Measurements from ENCODE around the gene ACTR1B.

The ACTR1B gene

DNA sequence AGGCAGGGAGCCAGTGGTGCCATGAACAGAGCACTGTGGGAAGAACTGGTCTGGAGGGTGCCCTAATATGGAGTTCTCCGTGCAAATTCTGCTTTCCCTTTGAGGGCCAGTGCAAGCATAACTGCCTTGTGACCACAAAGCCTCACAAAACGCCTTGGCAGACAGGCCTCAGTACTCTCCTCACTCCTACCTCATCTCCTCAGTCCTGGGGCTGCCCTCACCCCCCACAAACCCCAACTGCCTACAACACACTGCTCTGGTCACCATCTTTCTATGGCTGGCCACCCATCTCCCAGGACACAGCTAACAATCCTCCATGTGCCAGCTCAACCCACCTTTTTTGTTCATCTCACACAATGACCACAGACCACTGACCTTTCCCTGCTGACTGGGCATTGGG lies 9.1 kb downstream of the ACTR1B start:
- no peak for ATAC-seq
- TF ChIP-seq ZFP3 (CRISPR knock-in tag; IDR thresholded peaks at IDR 0.05) (no peak), ARNTL (CRISPR knock-in tag; IDR thresholded peaks at IDR 0.05; ENCODE audit: borderline replicate concordance, low read depth) (no peak), TCF4 (CRISPR knock-in tag; IDR thresholded peaks at IDR 0.05; ENCODE audit: borderline replicate concordance) (no peak), PPARA (CRISPR knock-in tag; IDR thresholded peaks at IDR 0.05; ENCODE audit: borderline replicate concordance) (no peak)

DNA sequence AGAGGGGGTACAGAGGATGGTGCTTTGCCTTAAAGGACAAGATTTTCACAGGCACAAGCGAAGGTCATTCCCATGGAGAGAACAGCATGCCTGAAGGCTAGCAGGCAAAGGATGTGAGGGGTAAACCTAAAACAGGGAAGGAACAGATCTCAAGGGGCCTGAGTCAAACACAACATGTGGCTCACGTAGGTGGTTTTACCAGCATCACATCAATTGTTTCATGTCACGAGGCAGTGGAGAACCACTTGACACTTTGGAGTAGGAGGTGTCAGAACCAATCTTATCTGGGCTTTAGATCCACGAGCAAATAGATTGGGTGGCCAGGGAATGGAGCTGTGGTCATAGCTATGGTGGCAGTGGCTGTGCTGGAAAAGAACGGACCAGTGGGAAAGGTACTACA lies 9.5 kb downstream of the ACTR1B start:
- ATAC-seq, result no peak
- TF ChIP-seq ZNF565 (CRISPR knock-in tag; conservative IDR thresholded peaks at IDR 0.05; ENCODE audit: low read depth) (no peak), ESRRG (CRISPR knock-in tag; IDR thresholded peaks at IDR 0.05) (no peak), SNAI2 (CRISPR knock-in tag; IDR thresholded peaks at IDR 0.05) (no peak), RARB (CRISPR knock-in tag; IDR thresholded peaks at IDR 0.05) (no peak), ZNF70 (CRISPR knock-in tag; IDR thresholded peaks at IDR 0.05) (no peak), PPARA (CRISPR knock-in tag; IDR thresholded peaks at IDR 0.05; ENCODE audit: borderline replicate concordance) (no peak)

DNA sequence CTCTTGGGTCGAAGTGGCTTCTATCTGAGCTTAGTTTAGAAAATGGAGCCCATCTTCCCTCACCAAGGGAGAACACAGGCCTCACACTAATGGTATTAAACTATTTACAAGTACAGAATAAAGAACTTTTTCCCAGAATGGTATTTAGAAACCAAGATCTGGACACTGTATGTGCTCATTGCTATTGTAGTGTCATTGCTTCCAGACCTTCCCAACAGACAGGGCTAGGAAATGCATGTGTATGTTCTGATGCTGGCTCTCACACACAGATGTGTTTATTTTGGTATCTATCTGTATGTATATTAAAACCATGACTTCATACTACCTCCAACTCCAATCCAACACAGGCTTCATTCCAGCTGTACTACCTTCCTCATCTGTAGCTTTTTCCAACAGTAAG lies 10.0 kb downstream of the ACTR1B start:
- TF ChIP-seq, protein P1, sequence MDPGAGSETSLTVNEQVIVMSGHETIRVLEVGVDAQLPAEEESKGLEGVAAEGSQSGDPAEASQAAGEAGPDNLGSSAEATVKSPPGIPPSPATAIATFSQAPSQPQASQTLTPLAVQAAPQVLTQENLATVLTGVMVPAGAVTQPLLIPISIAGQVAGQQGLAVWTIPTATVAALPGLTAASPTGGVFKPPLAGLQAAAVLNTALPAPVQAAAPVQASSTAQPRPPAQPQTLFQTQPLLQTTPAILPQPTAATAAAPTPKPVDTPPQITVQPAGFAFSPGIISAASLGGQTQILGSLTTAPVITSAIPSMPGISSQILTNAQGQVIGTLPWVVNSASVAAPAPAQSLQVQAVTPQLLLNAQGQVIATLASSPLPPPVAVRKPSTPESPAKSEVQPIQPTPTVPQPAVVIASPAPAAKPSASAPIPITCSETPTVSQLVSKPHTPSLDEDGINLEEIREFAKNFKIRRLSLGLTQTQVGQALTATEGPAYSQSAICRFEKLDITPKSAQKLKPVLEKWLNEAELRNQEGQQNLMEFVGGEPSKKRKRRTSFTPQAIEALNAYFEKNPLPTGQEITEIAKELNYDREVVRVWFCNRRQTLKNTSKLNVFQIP (CRISPR knock-in tag; IDR thresholded peaks at IDR 0.05; ENCODE audit: borderline replicate concordance, low read depth), result no peak

DNA sequence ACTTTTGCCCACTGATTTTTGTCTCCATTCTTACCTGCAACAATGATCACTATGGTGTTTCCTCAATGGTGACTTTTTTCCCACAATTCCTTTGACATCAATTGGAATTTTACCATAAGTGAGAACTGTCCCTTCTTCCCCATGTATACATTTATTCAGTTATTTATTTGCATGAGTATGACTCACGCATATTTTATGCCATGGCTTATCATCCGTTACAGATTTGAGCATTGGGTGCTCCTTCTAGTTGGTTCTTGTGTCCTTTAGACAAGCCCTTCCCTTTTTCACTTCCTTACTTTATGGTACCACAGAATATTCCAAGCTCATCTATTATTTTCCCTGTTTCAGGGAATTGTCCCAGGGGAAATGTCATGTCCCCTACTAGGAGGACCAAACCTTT lies 10.4 kb downstream of the ACTR1B start:
- TF ChIP-seq TOX (CRISPR knock-in tag; IDR thresholded peaks at IDR 0.05; ENCODE audit: borderline replicate concordance) (no peak), SNAI2 (CRISPR knock-in tag; IDR thresholded peaks at IDR 0.05) (no peak), BACH2 (CRISPR knock-in tag; IDR thresholded peaks at IDR 0.05; ENCODE audit: borderline replicate concordance) (no peak), ZNF70 (CRISPR knock-in tag; IDR thresholded peaks at IDR 0.05) (no peak), PPARA (CRISPR knock-in tag; IDR thresholded peaks at IDR 0.05; ENCODE audit: borderline replicate concordance) (no peak), ZFP3 (CRISPR knock-in tag; IDR thresholded peaks at IDR 0.05) (no peak), ZFP30 (CRISPR knock-in tag; IDR thresholded peaks at IDR 0.05) (no peak), ZC3H10 (CRISPR knock-in tag; IDR thresholded peaks at IDR 0.05) (no peak), ZNF565 (CRISPR knock-in tag; conservative IDR thresholded peaks at IDR 0.05; ENCODE audit: low read depth) (no peak), ARNTL (CRISPR knock-in tag; IDR thresholded peaks at IDR 0.05; ENCODE audit: borderline replicate concordance, low read depth) (no peak)
- TF ChIP-seq, protein P2, sequence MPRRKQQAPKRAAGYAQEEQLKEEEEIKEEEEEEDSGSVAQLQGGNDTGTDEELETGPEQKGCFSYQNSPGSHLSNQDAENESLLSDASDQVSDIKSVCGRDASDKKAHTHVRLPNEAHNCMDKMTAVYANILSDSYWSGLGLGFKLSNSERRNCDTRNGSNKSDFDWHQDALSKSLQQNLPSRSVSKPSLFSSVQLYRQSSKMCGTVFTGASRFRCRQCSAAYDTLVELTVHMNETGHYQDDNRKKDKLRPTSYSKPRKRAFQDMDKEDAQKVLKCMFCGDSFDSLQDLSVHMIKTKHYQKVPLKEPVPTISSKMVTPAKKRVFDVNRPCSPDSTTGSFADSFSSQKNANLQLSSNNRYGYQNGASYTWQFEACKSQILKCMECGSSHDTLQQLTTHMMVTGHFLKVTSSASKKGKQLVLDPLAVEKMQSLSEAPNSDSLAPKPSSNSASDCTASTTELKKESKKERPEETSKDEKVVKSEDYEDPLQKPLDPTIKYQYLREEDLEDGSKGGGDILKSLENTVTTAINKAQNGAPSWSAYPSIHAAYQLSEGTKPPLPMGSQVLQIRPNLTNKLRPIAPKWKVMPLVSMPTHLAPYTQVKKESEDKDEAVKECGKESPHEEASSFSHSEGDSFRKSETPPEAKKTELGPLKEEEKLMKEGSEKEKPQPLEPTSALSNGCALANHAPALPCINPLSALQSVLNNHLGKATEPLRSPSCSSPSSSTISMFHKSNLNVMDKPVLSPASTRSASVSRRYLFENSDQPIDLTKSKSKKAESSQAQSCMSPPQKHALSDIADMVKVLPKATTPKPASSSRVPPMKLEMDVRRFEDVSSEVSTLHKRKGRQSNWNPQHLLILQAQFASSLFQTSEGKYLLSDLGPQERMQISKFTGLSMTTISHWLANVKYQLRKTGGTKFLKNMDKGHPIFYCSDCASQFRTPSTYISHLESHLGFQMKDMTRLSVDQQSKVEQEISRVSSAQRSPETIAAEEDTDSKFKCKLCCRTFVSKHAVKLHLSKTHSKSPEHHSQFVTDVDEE (CRISPR knock-in tag; IDR thresholded peaks at IDR 0.05), result no peak
- TF ChIP-seq, protein P3, sequence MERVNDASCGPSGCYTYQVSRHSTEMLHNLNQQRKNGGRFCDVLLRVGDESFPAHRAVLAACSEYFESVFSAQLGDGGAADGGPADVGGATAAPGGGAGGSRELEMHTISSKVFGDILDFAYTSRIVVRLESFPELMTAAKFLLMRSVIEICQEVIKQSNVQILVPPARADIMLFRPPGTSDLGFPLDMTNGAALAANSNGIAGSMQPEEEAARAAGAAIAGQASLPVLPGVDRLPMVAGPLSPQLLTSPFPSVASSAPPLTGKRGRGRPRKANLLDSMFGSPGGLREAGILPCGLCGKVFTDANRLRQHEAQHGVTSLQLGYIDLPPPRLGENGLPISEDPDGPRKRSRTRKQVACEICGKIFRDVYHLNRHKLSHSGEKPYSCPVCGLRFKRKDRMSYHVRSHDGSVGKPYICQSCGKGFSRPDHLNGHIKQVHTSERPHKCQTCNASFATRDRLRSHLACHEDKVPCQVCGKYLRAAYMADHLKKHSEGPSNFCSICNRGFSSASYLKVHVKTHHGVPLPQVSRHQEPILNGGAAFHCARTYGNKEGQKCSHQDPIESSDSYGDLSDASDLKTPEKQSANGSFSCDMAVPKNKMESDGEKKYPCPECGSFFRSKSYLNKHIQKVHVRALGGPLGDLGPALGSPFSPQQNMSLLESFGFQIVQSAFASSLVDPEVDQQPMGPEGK (CRISPR knock-in tag; IDR thresholded peaks at IDR 0.05; ENCODE audit: borderline replicate concordance), result no peak
- ATAC-seq, result no peak

More for the DNA sequence above, 10.0 kb downstream of the ACTR1B start:
- no peak for ATAC-seq

DNA sequence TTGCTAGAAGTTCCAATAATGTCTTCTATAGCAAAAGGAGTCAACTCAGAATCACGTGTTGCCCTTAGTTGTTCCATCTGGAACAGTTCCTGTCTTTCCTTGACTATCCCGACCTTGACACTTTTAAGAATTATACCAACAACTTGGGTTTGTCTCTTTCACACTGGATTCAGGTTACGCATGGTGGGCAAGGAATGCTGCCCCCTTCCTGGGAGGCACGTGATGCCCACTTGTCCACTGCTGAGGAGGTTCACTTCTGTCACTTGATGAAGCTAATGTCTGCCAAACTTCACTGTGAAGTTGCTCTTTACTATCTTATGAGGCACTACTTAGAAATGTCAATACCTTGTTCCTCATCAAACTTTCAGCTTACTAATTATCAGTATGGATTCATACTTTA lies 12.7 kb downstream of the ACTR1B start:
- ATAC-seq, result no peak
- TF ChIP-seq ZNF8 (CRISPR knock-in tag; IDR thresholded peaks at IDR 0.05), result no peak
- TF ChIP-seq, protein P4, sequence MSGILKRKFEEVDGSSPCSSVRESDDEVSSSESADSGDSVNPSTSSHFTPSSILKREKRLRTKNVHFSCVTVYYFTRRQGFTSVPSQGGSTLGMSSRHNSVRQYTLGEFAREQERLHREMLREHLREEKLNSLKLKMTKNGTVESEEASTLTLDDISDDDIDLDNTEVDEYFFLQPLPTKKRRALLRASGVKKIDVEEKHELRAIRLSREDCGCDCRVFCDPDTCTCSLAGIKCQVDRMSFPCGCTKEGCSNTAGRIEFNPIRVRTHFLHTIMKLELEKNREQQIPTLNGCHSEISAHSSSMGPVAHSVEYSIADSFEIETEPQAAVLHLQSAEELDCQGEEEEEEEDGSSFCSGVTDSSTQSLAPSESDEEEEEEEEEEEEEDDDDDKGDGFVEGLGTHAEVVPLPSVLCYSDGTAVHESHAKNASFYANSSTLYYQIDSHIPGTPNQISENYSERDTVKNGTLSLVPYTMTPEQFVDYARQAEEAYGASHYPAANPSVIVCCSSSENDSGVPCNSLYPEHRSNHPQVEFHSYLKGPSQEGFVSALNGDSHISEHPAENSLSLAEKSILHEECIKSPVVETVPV (CRISPR knock-in tag; IDR thresholded peaks at IDR 0.05), result no peak
- no peak for TF ChIP-seq ARNTL (CRISPR knock-in tag; IDR thresholded peaks at IDR 0.05; ENCODE audit: borderline replicate concordance, low read depth)
- TF ChIP-seq TCF4 (CRISPR knock-in tag; IDR thresholded peaks at IDR 0.05; ENCODE audit: borderline replicate concordance), result no peak
- no peak for TF ChIP-seq ZNF70 (CRISPR knock-in tag; IDR thresholded peaks at IDR 0.05)
